Uterus (tissue), 2 donors: Measurements from ENCODE around the gene MET.
"Not testable (repeated sequence)": the region's sequence is repeated elsewhere in the genome, so short reads cannot be mapped to it uniquely, and the experiment has no call there.

Experiments used
- POLR2A ChIP-seq, 2 donors: fragments of 450-650 bp; IDR thresholded peaks; one replicate each; pipeline ENCODE4 v1.6.1; 2016; ENCODE audit warnings: antibody characterized with exemption in 2 of 2, mild to moderate bottlenecking in 1 of 2, moderate library complexity in 1 of 2
- TF ChIP-seq, protein P1 (sequence below), 4 experiments: fragments of 200-600 bp in 2 of 4; fragments of 450-650 bp in 2 of 4; sonication (generic) in 2 of 4; IDR thresholded peaks; one replicate each; pipeline ENCODE4 v1.5.1; 2016 to 2019; ENCODE audit warnings: antibody characterized with exemption in 4 of 4, mild to moderate bottlenecking in 2 of 4, moderate library complexity in 1 of 4

DNA sequence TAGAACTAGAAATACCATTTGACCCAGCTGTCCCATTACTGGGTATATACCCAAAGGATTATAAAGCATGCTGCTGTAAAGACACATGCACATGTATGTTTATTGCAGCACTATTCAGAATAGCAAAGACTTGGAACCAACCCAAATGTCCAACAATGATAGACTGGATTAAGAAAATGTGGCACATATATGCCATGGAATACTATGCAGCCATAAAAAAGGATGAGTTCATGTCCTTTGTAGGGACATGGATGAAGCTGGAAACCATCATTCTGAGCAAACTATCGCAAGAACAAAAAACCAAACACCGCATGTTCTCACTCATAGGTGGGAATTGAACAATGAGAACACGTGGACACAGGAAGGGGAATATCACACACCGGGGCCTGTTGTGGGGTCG is 74.4 kb downstream of the MET start:
- TF ChIP-seq, protein P1, sequence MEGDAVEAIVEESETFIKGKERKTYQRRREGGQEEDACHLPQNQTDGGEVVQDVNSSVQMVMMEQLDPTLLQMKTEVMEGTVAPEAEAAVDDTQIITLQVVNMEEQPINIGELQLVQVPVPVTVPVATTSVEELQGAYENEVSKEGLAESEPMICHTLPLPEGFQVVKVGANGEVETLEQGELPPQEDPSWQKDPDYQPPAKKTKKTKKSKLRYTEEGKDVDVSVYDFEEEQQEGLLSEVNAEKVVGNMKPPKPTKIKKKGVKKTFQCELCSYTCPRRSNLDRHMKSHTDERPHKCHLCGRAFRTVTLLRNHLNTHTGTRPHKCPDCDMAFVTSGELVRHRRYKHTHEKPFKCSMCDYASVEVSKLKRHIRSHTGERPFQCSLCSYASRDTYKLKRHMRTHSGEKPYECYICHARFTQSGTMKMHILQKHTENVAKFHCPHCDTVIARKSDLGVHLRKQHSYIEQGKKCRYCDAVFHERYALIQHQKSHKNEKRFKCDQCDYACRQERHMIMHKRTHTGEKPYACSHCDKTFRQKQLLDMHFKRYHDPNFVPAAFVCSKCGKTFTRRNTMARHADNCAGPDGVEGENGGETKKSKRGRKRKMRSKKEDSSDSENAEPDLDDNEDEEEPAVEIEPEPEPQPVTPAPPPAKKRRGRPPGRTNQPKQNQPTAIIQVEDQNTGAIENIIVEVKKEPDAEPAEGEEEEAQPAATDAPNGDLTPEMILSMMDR (IDR thresholded peaks at IDR 0.05), result not testable (repeated sequence)
- TF ChIP-seq POLR2A (IDR thresholded peaks at IDR 0.05), result not testable (repeated sequence)
